HepG2 (cell line): ENCODE measurements around the gene PRKCE. TPM values are rescaled to one million over a fixed set of nuclear protein-coding genes. Genes with fewer than 3 reads are reported as not detected.

Source experiments
- CBX5 ChIP-seq: sonication (generic); formaldehyde crosslinking; IDR thresholded peaks from 2 replicates; pipeline ENCODE4 v1.4.0; 2020; ENCODE audit warnings: missing genetic modification reagents, borderline replicate concordance
- CC2D1A ChIP-seq: sonication (generic); formaldehyde crosslinking; IDR thresholded peaks from 2 replicates; pipeline ENCODE4 v1.8.1; 2023; ENCODE audit warnings: mild to moderate bottlenecking, missing genetic modification reagents
- CENPT ChIP-seq: sonication (generic); formaldehyde crosslinking; IDR thresholded peaks from 2 replicates; pipeline ENCODE4 v1.8.0; 2022; ENCODE audit warnings: low read depth, mild to moderate bottlenecking, moderate library complexity, missing genetic modification reagents
- GPN1 ChIP-seq: sonication (generic); formaldehyde crosslinking; IDR thresholded peaks from 2 replicates; pipeline ENCODE4 v1.5.1; 2020; ENCODE audit warnings: missing genetic modification reagents, borderline replicate concordance
- IRF2 ChIP-seq: IDR thresholded peaks from 2 replicates; pipeline ENCODE4 v1.6.1; 2018; ENCODE audit warnings: missing genetic modification reagents, missing compliant biosample characterization
- KLF15 ChIP-seq: sonication (generic); formaldehyde crosslinking; IDR thresholded peaks from 2 replicates; pipeline ENCODE4 v1.8.1; 2023; ENCODE audit warnings: borderline replicate concordance, mild to moderate bottlenecking, inconsistent platforms, missing genetic modification reagents, mixed read lengths
- MAFF ChIP-seq: IDR thresholded peaks from 2 replicates; pipeline ENCODE4 v1.6.1; 2011; ENCODE audit warnings: low read depth, low read length, improper control_type of control experiment
- MED13 ChIP-seq: sonication (generic); formaldehyde crosslinking; IDR thresholded peaks from 2 replicates; pipeline ENCODE4 v1.5.0; 2020; ENCODE audit warnings: missing genetic modification reagents
- NAIF1 ChIP-seq: sonication (generic); formaldehyde crosslinking; IDR thresholded peaks from 2 replicates; pipeline ENCODE4 v1.5.0; 2020; ENCODE audit warnings: mild to moderate bottlenecking, missing genetic modification reagents, borderline replicate concordance
- NFE2L2 ChIP-seq: fragments of 150-350 bp; IDR thresholded peaks from 2 replicates; pipeline ENCODE4 v1.6.1; 2014; ENCODE audit warnings: low read length
- NFIC ChIP-seq: IDR thresholded peaks from 2 replicates; pipeline ENCODE4 v1.6.1; 2012; ENCODE audit warnings: mild to moderate bottlenecking, low read length, inconsistent platforms
- NFYC ChIP-seq: IDR thresholded peaks from 2 replicates; pipeline ENCODE4 v1.6.1; 2016; ENCODE audit warnings: missing genetic modification reagents, missing compliant biosample characterization
- NPAS2 ChIP-seq: sonication (generic); formaldehyde crosslinking; IDR thresholded peaks from 2 replicates; pipeline ENCODE4 v1.8.0; 2022; ENCODE audit warnings: mild to moderate bottlenecking, missing genetic modification reagents, borderline replicate concordance
- SKI ChIP-seq: fragments of 450-650 bp; IDR thresholded peaks from one replicate; pipeline ENCODE4 v1.6.1; 2018; ENCODE audit warnings: mild to moderate bottlenecking; ENCODE audit not compliant: partially characterized antibody
- SNAPC2 ChIP-seq: sonication (generic); formaldehyde crosslinking; IDR thresholded peaks from 2 replicates; pipeline ENCODE4 v1.8.1; 2022; ENCODE audit warnings: mild to moderate bottlenecking, missing genetic modification reagents
- ZBTB42 ChIP-seq: sonication (generic); formaldehyde crosslinking; IDR thresholded peaks from 2 replicates; pipeline ENCODE4 v1.5.0; 2020; ENCODE audit warnings: mild to moderate bottlenecking, missing genetic modification reagents
- ZFP36 ChIP-seq: fragments of 150-350 bp; IDR thresholded peaks from 2 replicates; pipeline ENCODE4 v1.6.1; 2018; ENCODE audit warnings: borderline replicate concordance, low read length, low read depth; ENCODE audit not compliant: partially characterized antibody
- ZNF17 ChIP-seq: sonication (generic); formaldehyde crosslinking; IDR thresholded peaks from 2 replicates; pipeline ENCODE4 v1.5.0; 2020; ENCODE audit warnings: mild to moderate bottlenecking, missing genetic modification reagents
- ZNF501 ChIP-seq: sonication (generic); formaldehyde crosslinking; IDR thresholded peaks from 2 replicates; pipeline ENCODE4 v1.5.1; 2020; ENCODE audit warnings: mild to moderate bottlenecking, moderate library complexity, missing genetic modification reagents
- ZNF598 ChIP-seq: sonication (generic); formaldehyde crosslinking; IDR thresholded peaks from 2 replicates; pipeline ENCODE4 v1.5.1; 2020; ENCODE audit warnings: mild to moderate bottlenecking, missing genetic modification reagents, borderline replicate concordance
- ZNF652 ChIP-seq: IDR thresholded peaks from 2 replicates; pipeline ENCODE4 v1.6.1; 2016; ENCODE audit warnings: low read depth, borderline replicate concordance
- ZNF724P ChIP-seq: sonication (generic); formaldehyde crosslinking; IDR thresholded peaks from 2 replicates; pipeline ENCODE4 v1.8.0; 2022; ENCODE audit warnings: missing genetic modification reagents, borderline replicate concordance
- ZNF773 ChIP-seq: sonication (generic); formaldehyde crosslinking; IDR thresholded peaks from 2 replicates; pipeline ENCODE4 v1.4.0; 2020; ENCODE audit warnings: missing genetic modification reagents, borderline replicate concordance
- polyA plus RNA-seq, 8 experiments: library from polyadenylated mRNA; depleted of rRNA in 3 of 8; stranded (reverse) in 7 of 8; unstranded in 1 of 8; fragments of >200 nt; fragmentation: Illumina TruSeq in 4 of 8; extraction: Trizol in 4 of 8; gene quantifications; 2 replicates each; pipeline versions ENCODE4 v1.2.1 to v1.2.3, GENCODE V29; 2011 to 2016; ENCODE audit warnings: low read depth in 4 of 8, missing spikeins in 1 of 8, mixed read lengths in 1 of 8; ENCODE audit not compliant: insufficient read depth in 1 of 8
- total RNA-seq, 5 experiments: library from RNA; depleted of rRNA; stranded (reverse); fragments of >200 nt; fragmentation: Illumina TruSeq; extraction: Trizol; gene quantifications; 2 replicates each; pipeline ENCODE4 v1.2.3, GENCODE V29; 2016; ENCODE audit warnings: low read depth in 1 of 5
- TF ChIP-seq, protein P1 (sequence below): sonication (generic); formaldehyde crosslinking; IDR thresholded peaks from 2 replicates; pipeline ENCODE4 v1.5.0; 2020; ENCODE audit warnings: missing genetic modification reagents
- TF ChIP-seq, protein P2 (sequence below): sonication (generic); formaldehyde crosslinking; IDR thresholded peaks from 2 replicates; pipeline ENCODE4 v1.5.0; 2020; ENCODE audit warnings: mild to moderate bottlenecking, low read depth, missing genetic modification reagents, borderline replicate concordance
- TF ChIP-seq, protein P3 (sequence below): sonication (generic); formaldehyde crosslinking; IDR thresholded peaks from 2 replicates; pipeline ENCODE4 v1.5.1; 2020; ENCODE audit warnings: mild to moderate bottlenecking, missing genetic modification reagents, borderline replicate concordance
- TF ChIP-seq, protein P4 (sequence below): sonication (generic); formaldehyde crosslinking; IDR thresholded peaks from 2 replicates; pipeline ENCODE4 v1.8.1; 2022; ENCODE audit warnings: mild to moderate bottlenecking, missing genetic modification reagents

The PRKCE gene
- total and polyA plus RNA-seq, 2 of the 13 experiments (the other 11 are each of a cell fraction or from before 2014, with no cell fraction given) = 1.0 to 3.9 TPM

DNA sequence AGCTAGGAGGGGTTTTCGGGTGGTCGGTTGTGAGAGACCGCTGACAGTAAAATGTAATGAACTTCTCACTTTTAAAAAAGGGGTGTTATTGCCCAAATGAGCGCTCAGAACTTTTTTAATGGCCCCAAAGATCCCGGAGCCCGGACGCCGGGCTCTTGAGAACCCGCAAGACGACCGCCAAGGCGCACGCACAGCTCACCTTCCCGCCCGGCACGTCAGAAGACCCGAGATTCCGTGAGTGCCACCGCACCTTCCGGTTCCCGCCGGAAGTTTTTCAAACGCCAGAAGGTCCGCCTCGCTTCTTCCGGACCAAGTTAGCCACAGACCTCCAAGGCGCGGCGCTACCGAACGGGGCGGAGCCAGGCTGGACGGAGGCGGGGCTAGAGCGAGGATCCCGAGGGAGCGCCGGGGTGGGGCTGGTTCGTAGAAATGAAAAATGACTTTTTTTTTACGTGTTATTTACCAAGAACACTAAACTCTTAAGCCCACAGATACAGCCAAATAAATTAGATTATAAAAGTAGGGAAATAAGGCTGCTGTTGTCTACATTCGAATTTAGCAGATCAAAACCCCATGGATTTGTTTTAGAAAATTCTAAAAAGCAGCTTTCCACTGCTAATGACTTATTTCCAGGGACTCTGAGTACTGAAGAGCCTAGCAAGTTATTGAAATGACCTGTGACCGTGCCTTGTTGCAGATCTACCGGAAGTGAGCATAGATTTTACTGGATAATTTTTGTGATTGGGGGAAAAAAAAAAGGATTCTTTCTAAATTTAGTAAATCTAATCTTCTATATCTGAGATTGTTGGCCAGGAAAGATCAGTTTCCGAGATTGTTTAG is 40.2 kb upstream of the PRKCE start, which contains the start of gene SRBD1 (continued):
- TF ChIP-seq MED13 (no peak), MAFF (no peak), CBX5 (CRISPR knock-in tag) (peak; percentile 64; the same call in 1 of the 2 replicates), ZFP36 (no peak), ZNF652 (CRISPR knock-in tag) (no peak), ZNF501 (CRISPR knock-in tag) (peak; percentile 94), ZNF724P (CRISPR knock-in tag) (no peak), NFYC (CRISPR knock-in tag) (0 out of 2 replicates have a peak, but pooled peaks have one; percentile 40), KLF15 (CRISPR knock-in tag) (no peak), NPAS2 (no peak), CC2D1A (CRISPR knock-in tag) (no peak), NFE2L2 (no peak), GPN1 (no peak), ZNF773 (CRISPR knock-in tag) (no peak), SNAPC2 (CRISPR knock-in tag) (no peak), NAIF1 (peak; percentile 46; the same call in 1 of the 2 replicates), CENPT (CRISPR knock-in tag) (no peak), IRF2 (peak; percentile 67), ZNF17 (no peak), ZNF598 (CRISPR knock-in tag) (peak; percentile 58; the same call in 1 of the 2 replicates), ZBTB42 (CRISPR knock-in tag) (no peak), NFIC (no peak), SKI (no peak)
- TF ChIP-seq, protein P1, sequence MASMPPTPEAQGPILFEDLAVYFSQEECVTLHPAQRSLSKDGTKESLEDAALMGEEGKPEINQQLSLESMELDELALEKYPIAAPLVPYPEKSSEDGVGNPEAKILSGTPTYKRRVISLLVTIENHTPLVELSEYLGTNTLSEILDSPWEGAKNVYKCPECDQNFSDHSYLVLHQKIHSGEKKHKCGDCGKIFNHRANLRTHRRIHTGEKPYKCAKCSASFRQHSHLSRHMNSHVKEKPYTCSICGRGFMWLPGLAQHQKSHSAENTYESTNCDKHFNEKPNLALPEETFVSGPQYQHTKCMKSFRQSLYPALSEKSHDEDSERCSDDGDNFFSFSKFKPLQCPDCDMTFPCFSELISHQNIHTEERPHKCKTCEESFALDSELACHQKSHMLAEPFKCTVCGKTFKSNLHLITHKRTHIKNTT (CRISPR knock-in tag) = no peak
- TF ChIP-seq, protein P2, sequence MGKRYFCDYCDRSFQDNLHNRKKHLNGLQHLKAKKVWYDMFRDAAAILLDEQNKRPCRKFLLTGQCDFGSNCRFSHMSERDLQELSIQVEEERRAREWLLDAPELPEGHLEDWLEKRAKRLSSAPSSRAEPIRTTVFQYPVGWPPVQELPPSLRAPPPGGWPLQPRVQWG (CRISPR knock-in tag) = no peak
- TF ChIP-seq, protein P3, sequence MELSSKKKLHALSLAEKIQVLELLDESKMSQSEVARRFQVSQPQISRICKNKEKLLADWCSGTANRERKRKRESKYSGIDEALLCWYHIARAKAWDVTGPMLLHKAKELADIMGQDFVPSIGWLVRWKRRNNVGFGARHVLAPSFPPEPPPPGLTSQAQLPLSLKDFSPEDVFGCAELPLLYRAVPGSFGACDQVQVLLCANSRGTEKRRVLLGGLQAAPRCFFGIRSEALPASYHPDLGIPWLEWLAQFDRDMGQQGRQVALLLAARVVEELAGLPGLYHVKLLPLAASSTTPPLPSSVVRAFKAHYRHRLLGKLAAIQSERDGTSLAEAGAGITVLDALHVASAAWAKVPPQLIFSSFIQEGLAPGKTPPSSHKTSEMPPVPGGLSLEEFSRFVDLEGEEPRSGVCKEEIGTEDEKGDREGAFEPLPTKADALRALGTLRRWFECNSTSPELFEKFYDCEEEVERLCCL (CRISPR knock-in tag) = no peak
- TF ChIP-seq, protein P4, sequence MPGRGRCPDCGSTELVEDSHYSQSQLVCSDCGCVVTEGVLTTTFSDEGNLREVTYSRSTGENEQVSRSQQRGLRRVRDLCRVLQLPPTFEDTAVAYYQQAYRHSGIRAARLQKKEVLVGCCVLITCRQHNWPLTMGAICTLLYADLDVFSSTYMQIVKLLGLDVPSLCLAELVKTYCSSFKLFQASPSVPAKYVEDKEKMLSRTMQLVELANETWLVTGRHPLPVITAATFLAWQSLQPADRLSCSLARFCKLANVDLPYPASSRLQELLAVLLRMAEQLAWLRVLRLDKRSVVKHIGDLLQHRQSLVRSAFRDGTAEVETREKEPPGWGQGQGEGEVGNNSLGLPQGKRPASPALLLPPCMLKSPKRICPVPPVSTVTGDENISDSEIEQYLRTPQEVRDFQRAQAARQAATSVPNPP (CRISPR knock-in tag) = no peak
